Breast epithelium (tissue), 4 donors: ENCODE data around the gene EMILIN2. TPM values are rescaled to one million over a fixed set of nuclear protein-coding genes. Genes with fewer than 3 reads are reported as not detected.
"Not testable (repeated sequence)": the region's sequence is repeated elsewhere in the genome, so short reads cannot be mapped to it uniquely, and the experiment has no call there.

Experiments used
- DNase-seq, 2 donors: peaks; one replicate each; pipeline ENCODE4 v3.0.0-alpha.2; 2019; ENCODE audit warnings: low spot score in 2 of 2
- H3K27ac ChIP-seq, 2 donors: fragments of 200-600 bp; sonication (generic) in 1 of 2; one replicate each; pipeline ENCODE4 v1.5.1; 2016 to 2019; ENCODE audit warnings: mild to moderate bottlenecking in 1 of 2
- H3K27me3 ChIP-seq, 2 donors: fragments of 200-600 bp; sonication (generic) in 1 of 2; one replicate each; pipeline versions ENCODE4 v1.5.1 to v1.6.0; 2017 to 2019; ENCODE audit warnings: control low read depth in 1 of 2, mild to moderate bottlenecking in 1 of 2
- H3K36me3 ChIP-seq: fragments of 200-600 bp; one replicate; pipeline ENCODE4 v1.5.1; 2019
- H3K4me1 ChIP-seq, 2 donors: fragments of 200-600 bp; sonication (generic); one replicate each; pipeline ENCODE4 v1.5.1; 2016 to 2019; ENCODE audit warnings: control low read depth in 1 of 2
- H3K4me3 ChIP-seq, 3 donors: fragments of 200-600 bp; sonication (generic); 1 replicate in 2 of 3; 2 replicates in 1 of 3; pipeline ENCODE4 v1.5.1; 2016 to 2019; ENCODE audit warnings: mild to moderate bottlenecking in 3 of 3, moderate library complexity in 2 of 3
- H3K9me3 ChIP-seq, 2 donors: fragments of 200-600 bp; sonication (generic) in 1 of 2; one replicate each; pipeline ENCODE4 v1.5.1; 2016 to 2019; ENCODE audit warnings: control low read depth in 1 of 2
- POLR2A ChIP-seq: fragments of 450-650 bp; IDR thresholded peaks from one replicate; pipeline ENCODE4 v1.6.1; 2016; ENCODE audit warnings: antibody characterized with exemption, mild to moderate bottlenecking, moderate library complexity
- POLR2AphosphoS5 ChIP-seq, 3 donors: sonication (generic); formaldehyde crosslinking; IDR thresholded peaks; one replicate each; pipeline ENCODE4 v1.6.1; 2017; ENCODE audit warnings: antibody characterized with exemption in 3 of 3
- intact Hi-C: fragments of 100-400 bp; cut with DNase I; formaldehyde crosslinking; loops from one replicate; pipeline ENCODE4 v1.15.1; 2023; ENCODE audit warnings: low total_unique reads
- total RNA-seq, 3 donors: library from RNA; depleted of rRNA; stranded (reverse); fragments of >200 nt; gene quantifications; one replicate each; pipeline ENCODE4 v1.1.0, GENCODE V29; 2016
- TF ChIP-seq, protein P1 (sequence below), 3 donors: fragments of 450-650 bp; IDR thresholded peaks; one replicate each; pipeline ENCODE4 v1.5.1; 2016 to 2017; ENCODE audit warnings: antibody characterized with exemption in 3 of 3, mild to moderate bottlenecking in 3 of 3, moderate library complexity in 3 of 3

EMILIN2 gene
- total RNA-seq, 3 donors from 2014 or later: 23.9 to 45.1 (median 32.4) TPM

DNA sequence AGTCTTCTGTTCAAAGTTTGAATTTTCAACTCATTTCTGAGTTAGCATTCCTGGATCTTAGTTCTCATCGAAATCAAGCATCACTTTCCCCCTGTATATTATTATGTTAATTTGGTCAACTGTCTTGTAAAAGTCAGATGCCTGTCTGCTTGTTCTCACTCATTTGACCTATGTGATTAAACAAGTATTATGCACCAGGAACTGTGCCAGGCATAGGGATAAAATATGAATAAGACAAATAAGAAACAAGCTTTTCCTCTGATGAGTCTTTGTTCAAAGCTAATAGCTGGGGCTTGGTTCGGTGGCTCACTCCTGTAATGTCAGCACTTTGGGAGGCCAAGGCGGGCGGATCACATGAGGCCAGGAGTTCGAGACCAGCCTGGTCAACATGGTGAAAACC is 19.7 kb upstream of the EMILIN2 start:
- no peaks in the 10 kb centered on the region for H3K27me3 ChIP-seq
- no peak overlapping the region for H3K4me3 ChIP-seq
- H3K4me1 ChIP-seq: no peaks in the 10 kb centered on the region
- peak overlapping the region; percentile 18 to 60 for H3K27ac ChIP-seq
- intact Hi-C loops: no loop called here
- TF ChIP-seq, protein P1, sequence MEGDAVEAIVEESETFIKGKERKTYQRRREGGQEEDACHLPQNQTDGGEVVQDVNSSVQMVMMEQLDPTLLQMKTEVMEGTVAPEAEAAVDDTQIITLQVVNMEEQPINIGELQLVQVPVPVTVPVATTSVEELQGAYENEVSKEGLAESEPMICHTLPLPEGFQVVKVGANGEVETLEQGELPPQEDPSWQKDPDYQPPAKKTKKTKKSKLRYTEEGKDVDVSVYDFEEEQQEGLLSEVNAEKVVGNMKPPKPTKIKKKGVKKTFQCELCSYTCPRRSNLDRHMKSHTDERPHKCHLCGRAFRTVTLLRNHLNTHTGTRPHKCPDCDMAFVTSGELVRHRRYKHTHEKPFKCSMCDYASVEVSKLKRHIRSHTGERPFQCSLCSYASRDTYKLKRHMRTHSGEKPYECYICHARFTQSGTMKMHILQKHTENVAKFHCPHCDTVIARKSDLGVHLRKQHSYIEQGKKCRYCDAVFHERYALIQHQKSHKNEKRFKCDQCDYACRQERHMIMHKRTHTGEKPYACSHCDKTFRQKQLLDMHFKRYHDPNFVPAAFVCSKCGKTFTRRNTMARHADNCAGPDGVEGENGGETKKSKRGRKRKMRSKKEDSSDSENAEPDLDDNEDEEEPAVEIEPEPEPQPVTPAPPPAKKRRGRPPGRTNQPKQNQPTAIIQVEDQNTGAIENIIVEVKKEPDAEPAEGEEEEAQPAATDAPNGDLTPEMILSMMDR (IDR thresholded peaks at IDR 0.05): no peak
- no peak for TF ChIP-seq POLR2AphosphoS5 (IDR thresholded peaks at IDR 0.05)
- no peak for TF ChIP-seq POLR2A
- H3K9me3 ChIP-seq: no peaks in the 10 kb centered on the region
- H3K36me3 ChIP-seq: no peaks in the 10 kb centered on the region
- no peak for DNase-seq

DNA sequence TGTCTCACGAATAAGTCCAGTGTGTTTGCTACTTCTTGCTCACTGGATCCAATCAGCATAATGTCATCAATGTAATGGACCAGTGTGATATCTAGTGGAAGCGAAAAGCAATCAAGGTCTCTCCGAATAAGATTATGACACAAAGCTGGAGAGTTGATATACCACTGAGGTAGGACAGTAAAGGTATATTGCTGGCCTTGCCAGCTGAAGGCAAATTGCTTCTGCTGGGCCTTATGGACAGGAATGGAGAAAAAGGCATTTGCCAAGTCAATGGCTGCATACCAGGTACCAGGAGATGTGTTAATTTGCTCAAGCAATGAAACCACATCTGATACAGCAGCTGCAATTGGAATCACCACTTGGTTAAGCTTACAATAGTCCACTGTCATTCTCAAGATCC is 10.7 kb upstream of the EMILIN2 start:
- H3K27ac ChIP-seq, H3K36me3 ChIP-seq, intact Hi-C loops, H3K4me3 ChIP-seq, H3K27me3 ChIP-seq, DNase-seq, H3K9me3 ChIP-seq, H3K4me1 ChIP-seq: not testable (repeated sequence)

DNA sequence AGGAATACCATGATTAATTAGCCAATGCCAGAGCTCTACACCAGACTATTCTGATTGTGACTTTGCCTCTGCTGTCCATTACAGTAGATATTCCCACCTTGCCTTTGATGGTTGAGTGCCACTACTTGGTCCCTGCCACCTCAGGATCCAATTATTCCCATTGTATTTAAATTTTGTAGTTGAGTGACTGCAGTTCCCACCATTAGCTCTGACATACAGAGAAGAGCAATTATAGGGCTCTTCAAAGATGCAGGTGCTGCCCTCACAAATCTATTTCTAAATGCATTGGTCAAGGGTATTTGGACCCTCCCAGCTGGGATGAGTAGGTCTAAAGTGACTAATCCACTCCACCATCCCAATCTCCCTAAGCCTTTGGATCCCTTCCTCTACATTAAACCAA is 9.5 kb upstream of the EMILIN2 start:
- H3K27me3 ChIP-seq, DNase-seq, intact Hi-C loops, H3K4me3 ChIP-seq, H3K4me1 ChIP-seq, H3K36me3 ChIP-seq, H3K9me3 ChIP-seq, H3K27ac ChIP-seq: not testable (repeated sequence)

DNA sequence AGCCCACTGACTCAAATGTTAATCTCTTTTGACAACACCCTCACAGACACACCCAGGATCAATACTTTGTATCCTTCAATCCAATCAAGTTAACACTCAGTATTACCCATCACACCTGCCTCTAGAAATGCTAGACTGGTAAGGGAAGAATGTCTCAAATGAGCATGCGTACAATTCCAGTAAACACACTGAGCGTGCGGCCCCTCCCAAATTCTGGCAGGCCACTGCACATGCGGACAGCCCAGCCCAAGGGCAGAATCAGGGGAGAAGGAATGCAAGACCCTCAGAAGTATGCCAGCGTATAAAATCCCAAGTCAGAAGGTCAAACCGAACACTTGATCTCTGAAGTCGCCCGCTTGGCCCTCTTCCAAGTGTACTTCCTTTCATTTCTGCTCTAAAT is 7.6 kb upstream of the EMILIN2 start:
- TF ChIP-seq POLR2AphosphoS5 (IDR thresholded peaks at IDR 0.05) (no peak), POLR2A (no peak)
- TF ChIP-seq, protein P1 (IDR thresholded peaks at IDR 0.05): no peak
- DNase-seq: no peak
- H3K9me3 ChIP-seq: peaks cover 4 to 9% of the 10 kb centered on the region in 2 donors

DNA sequence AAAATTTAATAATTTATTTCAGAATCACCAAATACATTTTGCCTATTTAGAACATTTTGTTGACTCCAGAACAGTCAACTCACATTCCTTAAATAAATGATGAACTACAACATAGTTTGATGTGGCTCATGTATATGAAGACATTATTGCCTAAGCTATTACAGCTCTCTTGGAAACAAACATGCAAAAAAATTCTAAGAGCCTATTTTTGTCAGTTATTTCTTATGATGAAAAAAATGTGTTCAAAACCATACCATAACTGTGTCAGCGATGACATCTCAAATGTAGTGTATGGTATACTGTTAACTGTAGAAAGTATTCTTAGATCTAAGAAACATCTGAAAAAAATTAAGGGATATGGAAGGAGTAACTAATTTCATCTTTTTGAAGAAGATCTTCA is 6.3 kb upstream of the EMILIN2 start:
- no peak for DNase-seq
- H3K4me3 ChIP-seq: no peak overlapping the region
- H3K9me3 ChIP-seq: peaks cover 4 to 9% of the 10 kb centered on the region in 2 donors
- H3K27ac ChIP-seq: no peak overlapping the region
- H3K27me3 ChIP-seq: no peaks in the 10 kb centered on the region
- TF ChIP-seq POLR2AphosphoS5 (IDR thresholded peaks at IDR 0.05) (no peak), POLR2A (no peak)
- TF ChIP-seq, protein P1 (IDR thresholded peaks at IDR 0.05): no peak
- H3K36me3 ChIP-seq: no peaks in the 10 kb centered on the region
- intact Hi-C loops: no loop called here
- no peaks in the 10 kb centered on the region for H3K4me1 ChIP-seq

More for the DNA sequence above, 7.6 kb upstream of the EMILIN2 start:
- intact Hi-C loops: no loop called here
- H3K4me1 ChIP-seq: no peaks in the 10 kb centered on the region
- H3K27ac ChIP-seq: no peak overlapping the region
- H3K36me3 ChIP-seq: no peaks in the 10 kb centered on the region
- no peak overlapping the region for H3K4me3 ChIP-seq
- H3K27me3 ChIP-seq: no peaks in the 10 kb centered on the region

DNA sequence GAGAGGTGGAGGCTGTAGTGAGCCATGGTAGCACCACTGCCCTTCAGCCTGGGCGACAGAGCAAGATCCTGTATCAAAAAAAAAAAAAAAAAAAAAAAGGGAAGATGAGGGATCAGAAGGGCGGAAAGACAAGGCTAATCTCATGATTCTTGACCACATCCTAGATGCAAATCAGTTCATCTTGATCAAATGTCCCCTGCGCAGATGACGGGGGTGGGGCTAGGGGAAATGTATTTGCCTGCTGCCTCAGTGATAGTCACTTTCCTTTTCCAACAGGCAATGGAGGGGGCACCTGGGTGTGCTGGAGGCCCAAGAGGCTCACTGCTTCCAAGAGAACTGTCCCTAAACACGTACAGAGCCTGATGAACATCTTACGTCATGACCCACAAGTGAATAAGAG is 3.7 kb upstream of the EMILIN2 start:
- TF ChIP-seq, protein P1 (IDR thresholded peaks at IDR 0.05): no peak
- TF ChIP-seq POLR2AphosphoS5 (IDR thresholded peaks at IDR 0.05): no peak
- no peak for TF ChIP-seq POLR2A
- intact Hi-C loops: no loop called here

More for the DNA sequence above, 3.7 kb upstream of the EMILIN2 start:
- Histone ChIP-seq H3K27me3 (peaks cover 0 to 21% of the 10 kb centered on the region in 2 donors), H3K36me3 (no peaks in the 10 kb centered on the region), H3K4me1 (peaks cover 0 to 13% of the 10 kb centered on the region in 2 donors), H3K27ac (no peak overlapping the region), H3K4me3 (no peak overlapping the region), H3K9me3 (no peaks in the 10 kb centered on the region)
- DNase-seq: no peak
